OCI-LY1 (cell line): Measurements from ENCODE around the gene BOK.

Source experiments
- H2AFZ ChIP-seq: fragments of 200-600 bp; sonication (generic), shearing (Covaris generic); 2 replicates; pipeline ENCODE4 v1.6.0; 2014; ENCODE audit warnings: antibody characterized with exemption, mild to moderate bottlenecking, low read length
- H3F3A ChIP-seq: fragments of 200-600 bp; sonication (generic), shearing (Covaris generic); 2 replicates; pipeline ENCODE4 v1.6.0; 2014; ENCODE audit warnings: mild to moderate bottlenecking, antibody characterized with exemption, low read length, moderate library complexity; ENCODE audit not compliant: insufficient read depth
- H3K27ac ChIP-seq: fragments of 200-600 bp; sonication (generic); 2 replicates; pipeline ENCODE4 v1.5.1; 2014; ENCODE audit warnings: low read length, mixed run types, mild to moderate bottlenecking, low read depth; ENCODE audit not compliant: poor library complexity, severe bottlenecking
- H3K27me3 ChIP-seq: fragments of 200-600 bp; sonication (generic); 2 replicates; pipeline ENCODE4 v1.6.0; 2014; ENCODE audit warnings: antibody characterized with exemption, mild to moderate bottlenecking, low read length, moderate library complexity; ENCODE audit not compliant: insufficient read depth
- H3K36me3 ChIP-seq: fragments of 200-600 bp; sonication (generic); 2 replicates; pipeline ENCODE4 v1.6.1; 2014; ENCODE audit warnings: mild to moderate bottlenecking, antibody characterized with exemption, low read length, moderate library complexity, mixed read lengths; ENCODE audit not compliant: insufficient read depth
- H3K4me1 ChIP-seq: fragments of 200-600 bp; sonication (generic); 2 replicates; pipeline ENCODE4 v1.5.1; 2014; ENCODE audit warnings: mild to moderate bottlenecking, low read length, moderate library complexity; ENCODE audit not compliant: insufficient read depth, severe bottlenecking
- H3K4me2 ChIP-seq: fragments of 200-600 bp; sonication (generic), shearing (Covaris generic); 2 replicates; pipeline ENCODE4 v1.6.1; 2014; ENCODE audit warnings: low read length
- H3K4me3 ChIP-seq: fragments of 200-600 bp; sonication (generic); 2 replicates; pipeline ENCODE4 v1.5.1; 2014; ENCODE audit warnings: low read length, low read depth, mild to moderate bottlenecking, mixed read lengths; ENCODE audit not compliant: poor library complexity, severe bottlenecking
- H3K79me2 ChIP-seq: fragments of 200-600 bp; shearing (Covaris generic); 2 replicates; pipeline ENCODE4 v1.6.1; 2016; ENCODE audit warnings: mixed run types, low read length, mixed read lengths; ENCODE audit not compliant: insufficient read depth
- H3K9ac ChIP-seq: fragments of 200-600 bp; sonication (generic), shearing (Covaris generic); 2 replicates; pipeline ENCODE4 v1.6.1; 2014; ENCODE audit warnings: mild to moderate bottlenecking, low read length, mixed read lengths
- H3K9me2 ChIP-seq: fragments of 200-600 bp; sonication (generic), shearing (Covaris generic); 2 replicates; pipeline ENCODE4 v1.6.1; 2014; ENCODE audit warnings: low read depth, mild to moderate bottlenecking, low read length, mixed read lengths
- H3K9me3 ChIP-seq: fragments of 200-600 bp; shearing (Covaris generic); 2 replicates; pipeline ENCODE4 v1.6.1; 2014; ENCODE audit warnings: low read length, mixed read lengths
- H4K20me1 ChIP-seq: fragments of 200-600 bp; sonication (generic), shearing (Covaris generic); 2 replicates; pipeline ENCODE4 v1.6.0; 2016; ENCODE audit warnings: mild to moderate bottlenecking, low read length; ENCODE audit not compliant: insufficient read depth
- CTCF ChIP-seq: fragments of 200-600 bp; sonication (generic), shearing (Covaris generic); IDR thresholded peaks from 2 replicates; pipeline ENCODE4 v1.5.1; 2017; ENCODE audit warnings: mild to moderate bottlenecking, antibody characterized with exemption, low read length, moderate library complexity, mixed read lengths
- EZH2 ChIP-seq: fragments of 200-600 bp; sonication (generic), shearing (Covaris generic); IDR thresholded peaks from 2 replicates; pipeline ENCODE4 v1.8.0; 2017; ENCODE audit warnings: borderline replicate concordance, mixed run types, mild to moderate bottlenecking, antibody characterized with exemption, low read length, moderate library complexity, mixed read lengths

The BOK gene

GRCh38 chr2:241582328-241582727 is 23.8 kb downstream of the BOK start:
- no peaks in the 10 kb centered on the region for H3K9me2 ChIP-seq
- H3F3A ChIP-seq = no peaks in the 10 kb centered on the region
- no peaks in the 10 kb centered on the region for H3K27me3 ChIP-seq
- H2AFZ ChIP-seq = no peak overlapping the region
- peaks cover 18% of the 10 kb centered on the region for H3K9me3 ChIP-seq
- H3K79me2 ChIP-seq = no peaks in the 10 kb centered on the region
- H3K4me2 ChIP-seq = no peak overlapping the region
- H3K4me1 ChIP-seq = no peaks in the 10 kb centered on the region
- no peak overlapping the region for H3K9ac ChIP-seq
- TF ChIP-seq CTCF (no peak), EZH2 (no peak)
- no peak overlapping the region for H3K27ac ChIP-seq
- H4K20me1 ChIP-seq = no peaks in the 10 kb centered on the region
- no peak overlapping the region for H3K4me3 ChIP-seq
- peaks cover 51% of the 10 kb centered on the region for H3K36me3 ChIP-seq

- Histone ChIP-seq H3K27ac (no peak overlapping the region), H3K4me1 (no peaks in the 10 kb centered on the region), H3K9ac (no peak overlapping the region), H3K9me3 (peaks cover 19% of the 10 kb centered on the region), H3K79me2 (no peaks in the 10 kb centered on the region), H3K4me3 (no peak overlapping the region), H3K4me2 (no peak overlapping the region), H3F3A (no peaks in the 10 kb centered on the region), H4K20me1 (no peaks in the 10 kb centered on the region), H3K36me3 (peaks cover 55% of the 10 kb centered on the region), H3K27me3 (no peaks in the 10 kb centered on the region), H2AFZ (no peak overlapping the region), H3K9me2 (no peaks in the 10 kb centered on the region)
- TF ChIP-seq CTCF (no peak), EZH2 (no peak)
Observed at GRCh38 chr2:241582806-241583205, 24.3 kb downstream of the BOK start.

- no peaks in the 10 kb centered on the region for H3K27me3 ChIP-seq
- no peak overlapping the region for H3K9ac ChIP-seq
- no peaks in the 10 kb centered on the region for H3K79me2 ChIP-seq
- H4K20me1 ChIP-seq = no peaks in the 10 kb centered on the region
- H3K27ac ChIP-seq = no peak overlapping the region
- peaks cover 19% of the 10 kb centered on the region for H3K9me3 ChIP-seq
- H3K36me3 ChIP-seq = peaks cover 66% of the 10 kb centered on the region
- H3K4me3 ChIP-seq = no peak overlapping the region
- no peaks in the 10 kb centered on the region for H3K9me2 ChIP-seq
- H3F3A ChIP-seq = no peaks in the 10 kb centered on the region
- no peak overlapping the region for H2AFZ ChIP-seq
- TF ChIP-seq CTCF (no peak), EZH2 (no peak)
- no peaks in the 10 kb centered on the region for H3K4me1 ChIP-seq
- no peak overlapping the region for H3K4me2 ChIP-seq
Observed at GRCh38 chr2:241584436-241584835, 25.9 kb downstream of the BOK start.
